ENCODE measurements around the gene RTEL1. TPM values are rescaled to one million over a fixed set of nuclear protein-coding genes. Genes with fewer than 3 reads are reported as not detected.
"Not testable (repeated sequence)": the region's sequence is repeated elsewhere in the genome, so short reads cannot be mapped to it uniquely, and the experiment has no call there.

Gene RTEL1
- total RNA-seq, 2 experiments from 2014 or later: 53.3 to 58.9 TPM

GRCh38 chr20:63658749-63659187 lies 656 bp downstream of the RTEL1 start:
- POLR2A ChIA-PET: no interaction called here
- Mint-ChIP-seq H3K36me3 (ENCODE audit: low read depth) (peaks cover 6% of the 10 kb centered on the region), H3K9me3 (no peaks in the 10 kb centered on the region), H3K4me3 (peak overlapping the region; percentile 92), H3K27ac (peak overlapping the region; percentile 94), H3K4me1 (peaks cover 40% of the 10 kb centered on the region), H3K27me3 (no peaks in the 10 kb centered on the region)
- DNase-seq: peak; percentile 32
- CTCF ChIA-PET: interaction anchor here (0.7 to 1.6 kb wide), 10 partner anchors 10 to 461 kb away, joined by 3 to 9 read pairs (median 3); partner anchors contain the start of gene PTK6

- CTCF ChIA-PET: interaction anchor here (1.6 kb wide), 1 partner anchor 9 kb away, joined by 6 read pairs; no protein-coding TSS in a partner anchor
Measured at GRCh38 chr20:63659370-63659769, 1.3 kb downstream of the RTEL1 start.

GRCh38 chr20:63660174-63660573 lies 2.1 kb downstream of the RTEL1 start:
- peaks cover 29% of the 10 kb centered on the region for H3K4me1 Mint-ChIP-seq
- POLR2A ChIA-PET; DNase-seq; H3K36me3 Mint-ChIP-seq (ENCODE audit: low read depth); H3K9me3 Mint-ChIP-seq; H3K27me3 Mint-ChIP-seq; H3K27ac Mint-ChIP-seq: not testable (repeated sequence)
- peak overlapping the region; percentile 92 for H3K4me3 Mint-ChIP-seq
- CTCF ChIA-PET: interaction anchor here (1.5 kb wide), 1 partner anchor 16 kb away, joined by 3 read pairs; no protein-coding TSS in a partner anchor

More at GRCh38 chr20:63659370-63659769, 1.3 kb downstream of the RTEL1 start:
- no peak for DNase-seq
- H3K36me3 Mint-ChIP-seq (ENCODE audit: low read depth): peaks cover 6% of the 10 kb centered on the region
- no peaks in the 10 kb centered on the region for H3K9me3 Mint-ChIP-seq
- H3K27ac Mint-ChIP-seq: no peak overlapping the region
- H3K27me3 Mint-ChIP-seq: no peaks in the 10 kb centered on the region
- peak overlapping the region; percentile 92 for H3K4me3 Mint-ChIP-seq
- peaks cover 34% of the 10 kb centered on the region for H3K4me1 Mint-ChIP-seq
- POLR2A ChIA-PET: no interaction called here

GRCh38 chr20:63660622-63661021 lies 2.5 kb downstream of the RTEL1 start:
- ChIA-PET CTCF (interaction anchor here (1.5 to 1.7 kb wide), 2 partner anchors 14 to 17 kb away, joined by 3 to 4 read pairs; no protein-coding TSS in a partner anchor), POLR2A (no interaction called here)
- H3K9me3 Mint-ChIP-seq: no peaks in the 10 kb centered on the region
- DNase-seq: no peak
- peaks cover 29% of the 10 kb centered on the region for H3K4me1 Mint-ChIP-seq
- H3K27me3 Mint-ChIP-seq: no peaks in the 10 kb centered on the region
- no peak overlapping the region for H3K27ac Mint-ChIP-seq
- H3K4me3 Mint-ChIP-seq: no peak overlapping the region
- peaks cover 6% of the 10 kb centered on the region for H3K36me3 Mint-ChIP-seq (ENCODE audit: low read depth)

GRCh38 chr20:63661108-63661507 lies 3.0 kb downstream of the RTEL1 start:
- Mint-ChIP-seq H3K27me3 (no peaks in the 10 kb centered on the region), H3K9me3 (no peaks in the 10 kb centered on the region), H3K4me3 (no peak overlapping the region), H3K27ac (no peak overlapping the region), H3K4me1 (peaks cover 29% of the 10 kb centered on the region), H3K36me3 (ENCODE audit: low read depth) (peaks cover 6% of the 10 kb centered on the region)
- ChIA-PET POLR2A (no interaction called here), CTCF (interaction anchor here (1.5 to 1.7 kb wide), 2 partner anchors 15 to 17 kb away, joined by 3 to 4 read pairs; no protein-coding TSS in a partner anchor)
- no peak for DNase-seq

- ChIA-PET POLR2A (no interaction called here), CTCF (interaction anchor here (0.8 to 1.7 kb wide), 2 partner anchors 16 to 49 kb away, joined by 3 to 4 read pairs; no protein-coding TSS in a partner anchor)
- Mint-ChIP-seq H3K4me1 (peaks cover 26% of the 10 kb centered on the region), H3K36me3 (ENCODE audit: low read depth) (peaks cover 6% of the 10 kb centered on the region), H3K9me3 (no peaks in the 10 kb centered on the region), H3K27ac (no peak overlapping the region), H3K27me3 (no peaks in the 10 kb centered on the region), H3K4me3 (no peak overlapping the region)
- DNase-seq: no peak
Measured at GRCh38 chr20:63661959-63662812, 4.1 kb downstream of the RTEL1 start.

GRCh38 chr20:63662813-63663189 lies 4.7 kb downstream of the RTEL1 start:
- H3K27me3 Mint-ChIP-seq: no peaks in the 10 kb centered on the region
- DNase-seq: no peak
- H3K27ac Mint-ChIP-seq: no peak overlapping the region
- H3K9me3 Mint-ChIP-seq: no peaks in the 10 kb centered on the region
- peaks cover 26% of the 10 kb centered on the region for H3K4me1 Mint-ChIP-seq
- H3K4me3 Mint-ChIP-seq: no peak overlapping the region
- peaks cover 6% of the 10 kb centered on the region for H3K36me3 Mint-ChIP-seq (ENCODE audit: low read depth)
- POLR2A ChIA-PET: no interaction called here
- CTCF ChIA-PET: no interaction called here

GRCh38 chr20:63663332-63664066 lies 5.4 kb downstream of the RTEL1 start:
- DNase-seq: no peak
- no peak overlapping the region for H3K27ac Mint-ChIP-seq
- no peaks in the 10 kb centered on the region for H3K27me3 Mint-ChIP-seq
- ChIA-PET CTCF (interaction anchor here (1.4 kb wide), 1 partner anchor 15 kb away, joined by 3 read pairs; no protein-coding TSS in a partner anchor), POLR2A (no interaction called here)
- H3K4me1 Mint-ChIP-seq: peaks cover 20% of the 10 kb centered on the region
- H3K4me3 Mint-ChIP-seq: no peak overlapping the region
- H3K9me3 Mint-ChIP-seq: no peaks in the 10 kb centered on the region
- peaks cover 11% of the 10 kb centered on the region for H3K36me3 Mint-ChIP-seq (ENCODE audit: low read depth)

- H3K27ac Mint-ChIP-seq: no peak overlapping the region
- no peaks in the 10 kb centered on the region for H3K27me3 Mint-ChIP-seq
- peaks cover 16% of the 10 kb centered on the region for H3K36me3 Mint-ChIP-seq (ENCODE audit: low read depth)
- H3K4me3 Mint-ChIP-seq: no peak overlapping the region
- ChIA-PET POLR2A (no interaction called here), CTCF (interaction anchor here (1.4 kb wide), 1 partner anchor 15 kb away, joined by 3 read pairs; no protein-coding TSS in a partner anchor)
- DNase-seq: no peak
- H3K9me3 Mint-ChIP-seq: no peaks in the 10 kb centered on the region
- peaks cover 12% of the 10 kb centered on the region for H3K4me1 Mint-ChIP-seq
Measured at GRCh38 chr20:63664143-63664851, 6.2 kb downstream of the RTEL1 start.

GRCh38 chr20:63664861-63665594 lies 6.9 kb downstream of the RTEL1 start:
- no peaks in the 10 kb centered on the region for H3K27me3 Mint-ChIP-seq
- H3K4me3 Mint-ChIP-seq: no peak overlapping the region
- POLR2A ChIA-PET: no interaction called here
- DNase-seq: no peak
- peaks cover 5% of the 10 kb centered on the region for H3K4me1 Mint-ChIP-seq
- no peak overlapping the region for H3K27ac Mint-ChIP-seq
- H3K36me3 Mint-ChIP-seq (ENCODE audit: low read depth): peaks cover 13% of the 10 kb centered on the region
- no peaks in the 10 kb centered on the region for H3K9me3 Mint-ChIP-seq
- CTCF ChIA-PET: interaction anchor here (0.6 to 1.4 kb wide), 2 partner anchors 16 to 725 kb away, joined by 3 to 4 read pairs; no protein-coding TSS in a partner anchor

GRCh38 chr20:63665708-63666107 lies 7.6 kb downstream of the RTEL1 start:
- POLR2A ChIA-PET: no interaction called here
- no peak for DNase-seq
- Mint-ChIP-seq H3K27ac (no peak overlapping the region), H3K36me3 (ENCODE audit: low read depth) (peaks cover 13% of the 10 kb centered on the region), H3K4me3 (no peak overlapping the region), H3K27me3 (no peaks in the 10 kb centered on the region), H3K4me1 (no peaks in the 10 kb centered on the region), H3K9me3 (no peaks in the 10 kb centered on the region)
- CTCF ChIA-PET: interaction anchor here (0.6 kb wide), 1 partner anchor 725 kb away, joined by 4 read pairs; no protein-coding TSS in a partner anchor

GRCh38 chr20:63667858-63668257 lies 9.7 kb downstream of the RTEL1 start:
- Mint-ChIP-seq H3K4me3 (no peak overlapping the region), H3K36me3 (ENCODE audit: low read depth) (peaks cover 13% of the 10 kb centered on the region), H3K9me3 (no peaks in the 10 kb centered on the region), H3K27me3 (no peaks in the 10 kb centered on the region), H3K27ac (no peak overlapping the region), H3K4me1 (no peaks in the 10 kb centered on the region)
- ChIA-PET CTCF (interaction anchor here (0.8 to 1.2 kb wide), 2 partner anchors 33 to 68 kb away, joined by 4 to 7 read pairs; no protein-coding TSS in a partner anchor), POLR2A (no interaction called here)
- no peak for DNase-seq
